NCI-H146 treated with DMSO at 0.1 percent for 48 hours (cell line): ENCODE results near the gene INSM1.
A peak's percentile ranks its signal among the peaks of the same experiment; 100 is the strongest.

Experiments
- DNase-seq: peaks from one replicate; lab custom pipeline; 2025; ENCODE audit not compliant: unreplicated experiment; lab: John Stamatoyannopoulos, UW

INSM1 gene

GRCh38 chr20:20393207-20394120 lies 25.6 kb downstream of the INSM1 start:
- DNase-seq, result no peak

- DNase-seq, result no peak
Measured at GRCh38 chr20:20395087-20395486, 27.2 kb downstream of the INSM1 start.

GRCh38 chr20:20395903-20396568 lies 28.1 kb downstream of the INSM1 start:
- peak; percentile 94 for DNase-seq

GRCh38 chr20:20396794-20397193 lies 28.9 kb downstream of the INSM1 start:
- DNase-seq, result no peak

- DNase-seq, result no peak
Measured at GRCh38 chr20:20398123-20398522, 30.2 kb downstream of the INSM1 start.

GRCh38 chr20:20399531-20400500 lies 31.9 kb downstream of the INSM1 start:
- no peak for DNase-seq

GRCh38 chr20:20401991-20402390 lies 34.1 kb downstream of the INSM1 start:
- DNase-seq, result no peak

GRCh38 chr20:20404633-20405032 lies 36.7 kb downstream of the INSM1 start:
- no peak for DNase-seq

GRCh38 chr20:20405623-20406022 lies 37.7 kb downstream of the INSM1 start:
- DNase-seq, result no peak

GRCh38 chr20:20406306-20406705 lies 38.4 kb downstream of the INSM1 start:
- DNase-seq, result no peak

- DNase-seq, result peak; percentile 33
Measured at GRCh38 chr20:20407891-20408805, 40.2 kb downstream of the INSM1 start.

- DNase-seq, result no peak
Measured at GRCh38 chr20:20409331-20409730, 41.4 kb downstream of the INSM1 start.

GRCh38 chr20:20410678-20411077 lies 42.8 kb downstream of the INSM1 start:
- DNase-seq, result peak; percentile 93

GRCh38 chr20:20411402-20411801 lies 43.5 kb downstream of the INSM1 start:
- no peak for DNase-seq

- no peak for DNase-seq
Measured at GRCh38 chr20:20411836-20412235, 43.9 kb downstream of the INSM1 start.

- peak; percentile 76 for DNase-seq
Measured at GRCh38 chr20:20412750-20413149, 44.8 kb downstream of the INSM1 start.

GRCh38 chr20:20413810-20414281 lies 45.9 kb downstream of the INSM1 start:
- DNase-seq, result no peak

- DNase-seq, result no peak
Measured at GRCh38 chr20:20414640-20415220, 46.8 kb downstream of the INSM1 start.

- DNase-seq, result no peak
Measured at GRCh38 chr20:20415321-20415720, 47.4 kb downstream of the INSM1 start.
